Testis (tissue), 2 donors: ENCODE data around the gene EML4.

ENCODE experiments used
- CTCF ChIP-seq, 3 experiments: fragments of 450-650 bp in 2 of 3; fragments of 200-600 bp in 1 of 3; sonication (generic) in 1 of 3; IDR thresholded peaks; one replicate each; pipeline ENCODE4 v1.5.1; 2016 to 2019; ENCODE audit warnings: antibody characterized with exemption in 3 of 3, mild to moderate bottlenecking in 2 of 3, moderate library complexity in 1 of 3
- POLR2A ChIP-seq: fragments of 450-650 bp; IDR thresholded peaks from one replicate; pipeline ENCODE4 v1.6.1; 2017; ENCODE audit warnings: antibody characterized with exemption, mild to moderate bottlenecking, moderate library complexity

- no peak for TF ChIP-seq CTCF (IDR thresholded peaks at IDR 0.05)
- TF ChIP-seq POLR2A: no peak
Observed at GRCh38 chr2:42364658-42365057, 195.5 kb downstream of the EML4 start.
